Calu3 (cell line): ENCODE measurements around the gene STAG3. TPM values are rescaled to one million over a fixed set of nuclear protein-coding genes. Genes with fewer than 3 reads are reported as not detected.
A peak's percentile ranks its signal among the peaks of the same experiment; 100 is the strongest.
"Not testable (repeated sequence)": the region's sequence is repeated elsewhere in the genome, so short reads cannot be mapped to it uniquely, and the experiment has no call there.

Experiments
- BruUV-seq: library from RNA; stranded (reverse); fragments of 400-500 nt; replicated peaks from 2 replicates; lab custom pipeline; 2021; lab: Mats Ljungman, UMichigan
- CTCF ChIA-PET: fragments of 300-600 bp; sonication (Branson Sonifier 250); formaldehyde crosslinking; loops from one replicate; lab custom pipeline; 2022; ENCODE audit warnings: antibody characterized with exemption; lab: Charles Lee
- DNase-seq: peaks from one replicate; pipeline ENCODE4 v3.0.0; 2022
- H3K27ac Mint-ChIP-seq: one replicate; pipeline ENCODE4 v1.8.0; 2022; ENCODE audit warnings: mixed read lengths; ENCODE audit not compliant: unreplicated experiment
- H3K27me3 Mint-ChIP-seq: one replicate; pipeline ENCODE4 v1.8.0; 2022; ENCODE audit warnings: mixed read lengths; ENCODE audit not compliant: unreplicated experiment
- H3K36me3 Mint-ChIP-seq: one replicate; pipeline ENCODE4 v1.8.0; 2022; ENCODE audit warnings: mild to moderate bottlenecking, moderate library complexity, mixed read lengths; ENCODE audit not compliant: insufficient read depth, unreplicated experiment
- H3K4me1 Mint-ChIP-seq: one replicate; pipeline ENCODE4 v1.8.0; 2022; ENCODE audit warnings: mild to moderate bottlenecking, low read depth, mixed read lengths; ENCODE audit not compliant: unreplicated experiment
- H3K4me3 Mint-ChIP-seq: one replicate; pipeline ENCODE4 v1.8.0; 2022; ENCODE audit warnings: mild to moderate bottlenecking, low read depth, moderate library complexity, mixed read lengths; ENCODE audit not compliant: unreplicated experiment
- H3K9me3 Mint-ChIP-seq: one replicate; pipeline ENCODE4 v1.8.0; 2022; ENCODE audit warnings: low read depth, mixed read lengths; ENCODE audit not compliant: unreplicated experiment
- CTCF ChIP-seq: fragments of 200-600 bp; IDR thresholded peaks from one replicate; pipeline ENCODE4 v1.8.0; 2022; ENCODE audit warnings: antibody characterized with exemption; ENCODE audit not compliant: unreplicated experiment
- intact Hi-C: fragments of 100-400 bp; cut with micrococcal nuclease; formaldehyde crosslinking; loops from one replicate; pipeline ENCODE4 v1.10.0; 2022; ENCODE audit not compliant: unreplicated experiment
- total RNA-seq: library from RNA; stranded (reverse); gene quantifications from 2 replicates; pipeline ENCODE4 v1.2.3, GENCODE V29; 2022

The STAG3 gene
- total RNA-seq, 1 experiment from 2014 or later = 0.66 TPM

- no TSS peak for BruUV-seq
- no peak overlapping the region for H3K27ac Mint-ChIP-seq
- no peak overlapping the region for H3K4me3 Mint-ChIP-seq
- H3K36me3 Mint-ChIP-seq = no peaks in the 10 kb centered on the region
- no peak for DNase-seq
- H3K9me3 Mint-ChIP-seq = no peaks in the 10 kb centered on the region
- no peaks in the 10 kb centered on the region for H3K27me3 Mint-ChIP-seq
- intact Hi-C loops = no loop called here
- TF ChIP-seq CTCF = no peak
- H3K4me1 Mint-ChIP-seq = peaks cover 7% of the 10 kb centered on the region
- CTCF ChIA-PET = interaction anchor here (0.5 kb wide), 1 partner anchor 41 kb away, joined by 3 read pairs; no protein-coding TSS in a partner anchor
These were observed 36.2 kb upstream of the STAG3 start for GRCh38 chr7:100141555-100141949.

GRCh38 chr7:100142461-100142860 lies 35.3 kb upstream of the STAG3 start:
- no peak for TF ChIP-seq CTCF
- Mint-ChIP-seq H3K36me3 (peaks cover under 1% of the 10 kb centered on the region), H3K27me3 (no peaks in the 10 kb centered on the region), H3K27ac (no peak overlapping the region), H3K9me3 (no peaks in the 10 kb centered on the region), H3K4me1 (peaks cover 7% of the 10 kb centered on the region), H3K4me3 (no peak overlapping the region)
- intact Hi-C loops = no loop called here
- CTCF ChIA-PET = interaction anchor here (0.7 kb wide), 1 partner anchor 29 kb away, joined by 3 read pairs; no protein-coding TSS in a partner anchor
- DNase-seq = no peak
- no TSS peak for BruUV-seq

DNA sequence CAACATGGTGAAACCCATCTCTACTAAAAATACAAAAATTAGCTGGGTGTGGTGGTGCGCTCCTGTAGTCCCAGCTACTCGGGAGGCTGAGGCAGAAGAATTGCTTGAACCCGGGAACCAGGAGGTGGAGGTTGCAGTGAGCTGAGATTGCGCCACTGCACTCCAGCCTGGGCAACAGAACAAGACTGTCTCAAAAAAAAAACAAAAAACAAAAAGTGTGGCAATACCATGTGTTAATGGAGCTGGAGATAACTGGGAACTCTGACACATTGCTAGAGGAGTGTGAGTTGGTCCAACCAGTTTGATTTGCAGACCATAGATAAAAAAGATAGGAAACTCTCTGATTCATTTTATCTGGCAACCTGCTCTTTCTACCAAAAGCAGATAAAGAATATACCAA lies 31.4 kb upstream of the STAG3 start:
- H3K27me3 Mint-ChIP-seq, H3K4me3 Mint-ChIP-seq, H3K27ac Mint-ChIP-seq, DNase-seq, CTCF ChIA-PET, intact Hi-C loops, H3K9me3 Mint-ChIP-seq, BruUV-seq: not testable (repeated sequence)
- Mint-ChIP-seq H3K36me3 (peaks cover 20% of the 10 kb centered on the region), H3K4me1 (peaks cover 23% of the 10 kb centered on the region)

- intact Hi-C loops = no loop called here
- no peak overlapping the region for H3K4me3 Mint-ChIP-seq
- no peaks in the 10 kb centered on the region for H3K27me3 Mint-ChIP-seq
- no TSS peak for BruUV-seq
- H3K4me1 Mint-ChIP-seq = peaks cover 21% of the 10 kb centered on the region
- no peak overlapping the region for H3K27ac Mint-ChIP-seq
- no peaks in the 10 kb centered on the region for H3K9me3 Mint-ChIP-seq
- CTCF ChIA-PET = no interaction called here
- peaks cover 27% of the 10 kb centered on the region for H3K36me3 Mint-ChIP-seq
- no peak for DNase-seq
- TF ChIP-seq CTCF = no peak
These were observed 30.4 kb upstream of the STAG3 start for GRCh38 chr7:100147278-100147677.

DNA sequence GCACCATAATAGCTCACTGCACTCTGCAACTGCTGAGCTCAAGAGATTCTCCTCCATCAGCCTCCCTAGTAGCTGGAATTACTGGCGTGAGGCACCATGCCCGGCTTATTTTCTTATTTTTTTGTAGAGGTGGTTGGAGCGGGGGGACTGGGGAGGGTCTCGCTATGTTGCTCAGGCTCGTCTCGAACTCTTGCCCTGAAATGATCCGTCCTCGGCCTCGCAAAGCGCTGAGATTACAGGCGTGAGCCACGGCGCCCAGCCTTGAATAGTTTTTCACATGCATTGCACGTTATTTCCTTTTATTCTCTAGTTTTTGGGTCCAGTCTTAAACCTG lies 29.5 kb upstream of the STAG3 start:
- BruUV-seq = no TSS peak
- no peaks in the 10 kb centered on the region for H3K9me3 Mint-ChIP-seq
- TF ChIP-seq CTCF = no peak
- CTCF ChIA-PET = interaction anchor here (1.0 to 1.2 kb wide), 2 partner anchors 15 to 19 kb away, joined by 4 read pairs; no protein-coding TSS in a partner anchor
- H3K4me1 Mint-ChIP-seq = peaks cover 27% of the 10 kb centered on the region
- no peak for DNase-seq
- H3K4me3 Mint-ChIP-seq = peak overlapping the region; percentile 97
- peaks cover 33% of the 10 kb centered on the region for H3K36me3 Mint-ChIP-seq
- H3K27ac Mint-ChIP-seq = peak overlapping the region; percentile 90
- intact Hi-C loops = no loop called here
- H3K27me3 Mint-ChIP-seq = no peaks in the 10 kb centered on the region
